Measurements from ENCODE around the gene SLC6A11. TPM values are rescaled to one million over a fixed set of nuclear protein-coding genes. Genes with fewer than 3 reads are reported as not detected.

SLC6A11 gene
- total and polyA plus RNA-seq, 2 of the 8 experiments (the other 6 are each of a cell fraction or from before 2014, with no cell fraction given): 0.78 to 1.5 TPM

DNA sequence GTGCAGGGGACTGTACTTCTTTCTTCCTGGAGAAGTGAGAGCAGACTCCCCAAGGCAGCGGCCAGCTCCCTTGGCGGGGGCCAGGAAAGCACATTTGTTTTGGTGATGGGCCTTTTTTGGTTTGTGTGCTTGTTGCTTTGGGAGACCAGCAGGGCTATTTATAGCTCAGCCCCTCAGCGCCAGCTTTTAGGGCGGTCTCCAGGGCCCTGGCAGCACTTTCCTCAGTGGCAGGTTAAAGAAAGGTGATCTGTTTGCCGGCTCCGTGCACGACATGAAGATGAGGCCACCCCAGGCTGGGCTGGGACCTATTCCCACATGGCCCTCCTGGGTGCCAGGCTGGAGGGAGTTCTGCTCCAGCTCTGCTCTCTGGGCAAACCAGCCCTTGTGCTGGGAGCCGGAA is 21.8 kb downstream of the SLC6A11 start:
- Histone ChIP-seq H3K4ac (replicated peaks; ENCODE audit: insufficient read length, low read depth, low read length) (no peak overlapping the region), H4K5ac (ENCODE audit: insufficient read length, low read depth, low read length) (no peak overlapping the region), H4K91ac (replicated peaks; ENCODE audit: insufficient read length, low read length) (no peak overlapping the region), H3K9ac (replicated peaks in 1 of 4; ENCODE audit: extremely low read depth in 1 of 4, low read depth in 3 of 4, low read length in 3 of 4) (no peak overlapping the region), H3K56ac (replicated peaks; ENCODE audit: insufficient read length, low read depth, low read length) (no peak overlapping the region), H3K27me3 (replicated peaks in 1 of 4; ENCODE audit: control insufficient read depth in 3 of 4, extremely low read depth in 1 of 4, insufficient read depth in 3 of 4, low read length in 3 of 4) (0 out of 7 replicates have a peak, but pooled peaks cover 0 to 2% (median 0%) of the 10 kb centered on the region in 4 experiments), H2BK5ac (ENCODE audit: low read depth, low read length) (no peak overlapping the region), H4K20me1 (replicated peaks in 1 of 2; ENCODE audit: control insufficient read depth in 1 of 2, insufficient read depth in 2 of 2, low read length in 2 of 2) (no peaks in the 10 kb centered on the region), H3K23ac (ENCODE audit: insufficient read length) (no peak overlapping the region), H3K27ac (ENCODE audit: low read depth, low read length) (no peak overlapping the region), H2BK120ac (replicated peaks; ENCODE audit: low read depth, low read length) (no peak overlapping the region), H2BK15ac (ENCODE audit: low read length) (no peak overlapping the region), H4K8ac (ENCODE audit: extremely low read depth, insufficient read depth, low read length) (no peak overlapping the region; the same call in 1 of the 2 replicates), H3K4me1 (replicated peaks in 1 of 4; ENCODE audit: control insufficient read depth in 3 of 4, insufficient read depth in 4 of 4, low read length in 3 of 4) (peaks cover 0 to 2% (median 0%) of the 10 kb centered on the region in 4 experiments; a peak in 1 of 7 replicates), H3K36me3 (ENCODE audit: control insufficient read depth in 2 of 4, insufficient read depth in 4 of 4, low read length in 3 of 4) (no peaks in the 10 kb centered on the region), H3K23me2 (ENCODE audit: low read depth, low read length) (no peaks in the 10 kb centered on the region), H3K9me3 (ENCODE audit: insufficient read depth in 2 of 2, low read depth in 1 of 2, low read length in 1 of 2) (no peaks in the 10 kb centered on the region), H2BK20ac (ENCODE audit: low read length) (no peak overlapping the region), H3K79me2 (ENCODE audit: control insufficient read depth in 1 of 2, insufficient read depth in 2 of 2, low read length in 2 of 2) (no peaks in the 10 kb centered on the region), H3K4me3 (ENCODE audit: extremely low read depth in 1 of 4, insufficient read depth in 2 of 4, low read depth in 3 of 4, low read length in 4 of 4) (no peak overlapping the region), H3K79me1 (ENCODE audit: low read depth, low read length) (no peaks in the 10 kb centered on the region), H3K14ac (ENCODE audit: insufficient read length) (no peak overlapping the region), H3K4me2 (ENCODE audit: insufficient read depth in 1 of 2, low read depth in 2 of 2, low read length in 2 of 2) (no peak overlapping the region), H2AK5ac (ENCODE audit: low read depth, low read length) (no peak overlapping the region), H2AFZ (ENCODE audit: low read length) (no peak overlapping the region), H3K18ac (ENCODE audit: extremely low read depth, low read length) (no peak overlapping the region), H2BK12ac (ENCODE audit: low read depth, low read length) (no peak overlapping the region)
- DNase-seq (ENCODE audit: low read depth in 1 of 2, low spot score in 2 of 2) (no peak), FAIRE-seq (no peak)
- ChIA-PET CTCF (ENCODE audit: partially characterized antibody) (interaction anchor here (0.8 to 5.5 kb wide), 10 partner anchors 9 to 222 kb away, joined by 3 to 24 read pairs (median 4); no protein-coding TSS in a partner anchor), POLR2A (ENCODE audit: partially characterized antibody) (no interaction called here)
- 77% methylated on average over 8 of the region's 8 CpGs; no CpG with 5 or more reads in 1 of the 2 experiments for WGBS, 2 experiments (ENCODE audit: extremely low coverage in 1 of 2, insufficient coverage in 1 of 2, insufficient read length in 1 of 2, insufficient replicate concordance in 2 of 2, low coverage in 1 of 2, low lambda C conversion rate in 2 of 2, missing lambda C conversion rate in 1 of 2)
- no peak for TF ChIP-seq BACH1 (IDR thresholded peaks at IDR 0.05; ENCODE audit: low read length)
- TF ChIP-seq TBP (IDR thresholded peaks at IDR 0.05; ENCODE audit: low read depth, low read length): no peak
- no peak for TF ChIP-seq CEBPB (IDR thresholded peaks at IDR 0.05; ENCODE audit: low read depth, low read length)
- no peak for TF ChIP-seq TCF12 (IDR thresholded peaks at IDR 0.05; ENCODE audit: low read depth, low read length)
- no peak for TF ChIP-seq NRF1 (IDR thresholded peaks at IDR 0.05; ENCODE audit: low read depth, low read length)
- no peak for TF ChIP-seq RAD21 (IDR thresholded peaks at IDR 0.05 in 1 of 2, conservative IDR thresholded peaks at IDR 0.05 in 1 of 2; ENCODE audit: low read depth in 2 of 2, low read length in 2 of 2)
- TF ChIP-seq JUND (IDR thresholded peaks at IDR 0.05; ENCODE audit: low read length): no peak

Measured in H1 (cell line).